Mucosa of rectum (tissue), 2 donors: ENCODE data around the gene PRSS27.
A peak's percentile ranks its signal among the peaks of the same experiment; 100 is the strongest.

ENCODE experiments used
- H3K27ac ChIP-seq, 2 donors: one replicate each; pipeline ENCODE4 v1.7.0; 2013; ENCODE audit warnings: inconsistent platforms in 2 of 2, low read depth in 2 of 2, low read length in 2 of 2
- H3K27me3 ChIP-seq, 2 donors: one replicate each; pipeline ENCODE4 v1.7.0; 2013; ENCODE audit warnings: low read length in 2 of 2; ENCODE audit not compliant: control insufficient read depth in 2 of 2, insufficient read depth in 2 of 2
- H3K36me3 ChIP-seq, 2 donors: one replicate each; pipeline ENCODE4 v1.7.0; 2013; ENCODE audit warnings: low read length in 2 of 2; ENCODE audit not compliant: control insufficient read depth in 2 of 2, insufficient read depth in 2 of 2
- H3K4me1 ChIP-seq, 2 donors: one replicate each; pipeline ENCODE4 v1.7.0; 2013; ENCODE audit warnings: low read length in 2 of 2, mild to moderate bottlenecking in 1 of 2; ENCODE audit not compliant: control insufficient read depth in 2 of 2, insufficient read depth in 2 of 2
- H3K4me3 ChIP-seq, 2 donors: one replicate each; pipeline ENCODE4 v1.7.0; 2013; ENCODE audit warnings: low read length in 2 of 2
- H3K9ac ChIP-seq, 2 donors: one replicate each; pipeline ENCODE4 v1.7.0; 2013; ENCODE audit warnings: low read length in 2 of 2, low read depth in 1 of 2, mild to moderate bottlenecking in 1 of 2
- H3K9me3 ChIP-seq, 2 donors: one replicate each; pipeline ENCODE4 v1.7.0; 2013; ENCODE audit warnings: low read length in 2 of 2; ENCODE audit not compliant: control insufficient read depth in 2 of 2
- donor health status: healthy.
- donor health status: Normal muscosa, but diverticular disease.

Gene PRSS27

DNA sequence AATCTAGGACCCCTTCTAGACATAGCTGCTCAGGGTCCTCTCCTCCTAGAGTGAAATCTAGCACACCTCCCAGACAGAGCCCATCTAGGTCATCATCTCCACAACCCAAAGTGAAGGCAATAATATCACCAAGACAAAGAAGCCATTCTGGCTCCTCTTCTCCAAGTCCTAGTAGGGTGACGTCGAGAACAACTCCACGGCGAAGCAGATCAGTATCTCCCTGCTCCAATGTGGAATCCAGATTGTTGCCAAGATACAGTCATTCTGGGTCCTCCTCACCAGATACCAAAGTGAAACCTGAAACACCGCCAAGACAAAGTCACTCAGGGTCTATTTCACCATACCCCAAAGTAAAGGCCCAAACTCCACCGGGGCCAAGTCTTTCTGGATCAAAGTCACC is 43.1 kb upstream of the PRSS27 start:
- no peak overlapping the region for H3K27ac ChIP-seq
- no peak overlapping the region for H3K4me3 ChIP-seq
- H3K9me3 ChIP-seq, result no peaks in the 10 kb centered on the region
- H3K36me3 ChIP-seq, result peaks cover 96 to 100% of the 10 kb centered on the region in 2 donors
- H3K9ac ChIP-seq, result no peak overlapping the region
- H3K4me1 ChIP-seq, result peaks cover 0 to 7% of the 10 kb centered on the region in 2 donors
- H3K27me3 ChIP-seq, result no peaks in the 10 kb centered on the region

DNA sequence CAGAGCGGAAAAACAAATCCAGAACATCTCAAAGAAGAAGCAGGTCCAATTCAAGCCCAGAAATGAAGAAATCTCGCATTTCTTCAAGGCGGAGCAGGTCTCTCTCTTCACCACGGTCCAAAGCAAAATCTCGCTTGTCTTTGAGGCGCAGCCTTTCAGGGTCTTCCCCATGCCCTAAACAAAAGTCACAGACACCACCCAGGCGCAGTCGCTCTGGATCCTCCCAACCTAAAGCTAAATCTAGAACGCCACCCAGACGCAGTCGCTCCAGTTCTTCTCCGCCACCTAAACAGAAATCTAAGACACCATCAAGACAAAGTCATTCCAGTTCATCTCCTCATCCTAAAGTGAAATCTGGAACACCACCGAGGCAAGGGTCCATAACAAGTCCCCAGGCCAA is 42.7 kb upstream of the PRSS27 start:
- Histone ChIP-seq H3K9ac (no peak overlapping the region), H3K4me1 (peaks cover 0 to 7% of the 10 kb centered on the region in 2 donors), H3K27ac (no peak overlapping the region), H3K36me3 (peaks cover 96 to 100% of the 10 kb centered on the region in 2 donors), H3K9me3 (no peaks in the 10 kb centered on the region), H3K4me3 (no peak overlapping the region), H3K27me3 (no peaks in the 10 kb centered on the region)

- Histone ChIP-seq H3K9me3 (no peaks in the 10 kb centered on the region), H3K4me1 (peaks cover 0 to 7% of the 10 kb centered on the region in 2 donors), H3K27me3 (no peaks in the 10 kb centered on the region), H3K36me3 (peaks cover 95 to 100% of the 10 kb centered on the region in 2 donors), H3K4me3 (no peak overlapping the region), H3K9ac (no peak overlapping the region), H3K27ac (no peak overlapping the region)
Observed at GRCh38 chr16:2761886-2762583, 42.0 kb upstream of the PRSS27 start.

GRCh38 chr16:2761472-2761871 is 41.4 kb upstream of the PRSS27 start:
- Histone ChIP-seq H3K27me3 (no peaks in the 10 kb centered on the region), H3K9me3 (no peaks in the 10 kb centered on the region), H3K9ac (no peak overlapping the region), H3K36me3 (peaks cover 95 to 98% of the 10 kb centered on the region in 2 donors), H3K27ac (no peak overlapping the region), H3K4me3 (no peak overlapping the region), H3K4me1 (peaks cover 0 to 7% of the 10 kb centered on the region in 2 donors)

DNA sequence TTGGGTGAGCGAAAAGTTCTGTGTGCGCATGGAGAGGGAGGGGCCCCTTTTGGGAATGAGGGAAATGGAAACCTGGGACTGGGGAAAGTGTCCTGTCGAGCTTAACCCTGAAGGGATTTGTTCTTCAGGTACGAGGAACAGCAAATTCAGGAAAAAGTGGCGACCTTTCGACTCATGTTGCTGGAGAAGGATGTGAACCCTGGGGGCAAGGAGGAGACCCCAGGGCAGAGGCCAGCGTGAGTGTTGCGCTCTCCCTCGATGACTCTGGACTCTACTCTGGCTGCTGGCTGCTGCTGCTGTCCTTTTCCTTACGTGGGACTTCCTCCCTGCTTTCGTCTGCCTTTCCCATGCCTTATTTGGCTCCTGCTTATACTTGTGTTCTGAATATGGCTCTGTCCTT is 37.3 kb upstream of the PRSS27 start:
- Histone ChIP-seq H3K9ac (no peak overlapping the region), H3K36me3 (peaks cover 57 to 58% of the 10 kb centered on the region in 2 donors), H3K27ac (no peak overlapping the region), H3K9me3 (no peaks in the 10 kb centered on the region), H3K27me3 (no peaks in the 10 kb centered on the region), H3K4me1 (peaks cover 19 to 23% of the 10 kb centered on the region in 2 donors), H3K4me3 (no peak overlapping the region)

- no peak overlapping the region for H3K27ac ChIP-seq
- H3K36me3 ChIP-seq, result peaks cover 48 to 50% of the 10 kb centered on the region in 2 donors
- H3K9me3 ChIP-seq, result no peaks in the 10 kb centered on the region
- no peaks in the 10 kb centered on the region for H3K27me3 ChIP-seq
- no peak overlapping the region for H3K4me3 ChIP-seq
- no peak overlapping the region for H3K9ac ChIP-seq
- H3K4me1 ChIP-seq, result peaks cover 24 to 26% of the 10 kb centered on the region in 2 donors
Observed at GRCh38 chr16:2756288-2757015, 36.4 kb upstream of the PRSS27 start.

- H3K27ac ChIP-seq, result no peak overlapping the region
- H3K9me3 ChIP-seq, result no peaks in the 10 kb centered on the region
- H3K4me1 ChIP-seq, result peaks cover 21 to 25% of the 10 kb centered on the region in 2 donors
- H3K27me3 ChIP-seq, result no peaks in the 10 kb centered on the region
- peaks cover 37% of the 10 kb centered on the region in 2 donors for H3K36me3 ChIP-seq
- H3K4me3 ChIP-seq, result peak overlapping the region; percentile 87 to 98
- H3K9ac ChIP-seq, result peak overlapping the region in 1 of 2 donors; percentile 92
Observed at GRCh38 chr16:2755158-2755557, 35.1 kb upstream of the PRSS27 start.

GRCh38 chr16:2753733-2754020 is 33.7 kb upstream of the PRSS27 start:
- no peaks in the 10 kb centered on the region for H3K27me3 ChIP-seq
- H3K9ac ChIP-seq, result peak overlapping the region; percentile 71 to 92
- H3K27ac ChIP-seq, result peak overlapping the region; percentile 99 to 100
- H3K4me3 ChIP-seq, result peak overlapping the region; percentile 87 to 98
- no peaks in the 10 kb centered on the region for H3K9me3 ChIP-seq
- H3K36me3 ChIP-seq, result peaks cover 22% of the 10 kb centered on the region in 2 donors
- peaks cover 19 to 25% of the 10 kb centered on the region in 2 donors for H3K4me1 ChIP-seq

- H3K4me1 ChIP-seq, result peaks cover 19 to 25% of the 10 kb centered on the region in 2 donors
- H3K27me3 ChIP-seq, result no peaks in the 10 kb centered on the region
- H3K9ac ChIP-seq, result peak overlapping the region; percentile 92 to 98
- H3K27ac ChIP-seq, result peak overlapping the region; percentile 99 to 100
- peaks cover 16% of the 10 kb centered on the region in 2 donors for H3K36me3 ChIP-seq
- peak overlapping the region; percentile 87 to 98 for H3K4me3 ChIP-seq
- no peaks in the 10 kb centered on the region for H3K9me3 ChIP-seq
Observed at GRCh38 chr16:2752850-2753732, 33.1 kb upstream of the PRSS27 start.
